CD4-positive, alpha-beta T cell treated with Interleukin-17A for 1 hour (primary cell): ENCODE results near the gene SLC17A1.
"Not testable (repeated sequence)": the region's sequence is repeated elsewhere in the genome, so short reads cannot be mapped to it uniquely, and the experiment has no call there.

Source experiments
- DNase-seq: peaks from one replicate; pipeline ENCODE4 v3.0.0-alpha.2; 2020

SLC17A1 gene

GRCh38 chr6:25755483-25755882 is 76.4 kb downstream of the SLC17A1 start:
- DNase-seq, result no peak

GRCh38 chr6:25754535-25754934 is 77.3 kb downstream of the SLC17A1 start, which contains the start of gene SLC17A4:
SLC17A4 (plus strand) TSS chr6:25754742; CDS start chr6:25761963, 7,221 bp downstream.
- no peak for DNase-seq

GRCh38 chr6:25753079-25753478 is 78.8 kb downstream of the SLC17A1 start:
- DNase-seq, result no peak

GRCh38 chr6:25750906-25751305 is 80.9 kb downstream of the SLC17A1 start:
- DNase-seq, result no peak

- no peak for DNase-seq
These were observed 82.0 kb downstream of the SLC17A1 start for GRCh38 chr6:25749837-25750236.

GRCh38 chr6:25748601-25749517 is 83.0 kb downstream of the SLC17A1 start:
- DNase-seq, result not testable (repeated sequence)

GRCh38 chr6:25748049-25748448 is 83.8 kb downstream of the SLC17A1 start:
- DNase-seq, result no peak

- DNase-seq, result no peak
These were observed 84.4 kb downstream of the SLC17A1 start for GRCh38 chr6:25747477-25747876.

GRCh38 chr6:25746968-25747367 is 84.9 kb downstream of the SLC17A1 start:
- DNase-seq, result no peak

GRCh38 chr6:25745836-25746235 is 86.0 kb downstream of the SLC17A1 start:
- DNase-seq, result no peak

- DNase-seq, result no peak
These were observed 88.0 kb downstream of the SLC17A1 start for GRCh38 chr6:25743868-25744267.

GRCh38 chr6:25735261-25735660 is 96.6 kb downstream of the SLC17A1 start:
- no peak for DNase-seq
